ENCODE measurements around the gene SSNA1. TPM values are rescaled to one million over a fixed set of nuclear protein-coding genes. Genes with fewer than 3 reads are reported as not detected.

SSNA1 gene
- total and polyA plus RNA-seq, 12 donors = 13.2 to 138 (median 70.3) TPM

Small RNAs within 50 kb of the gene (microRNA-seq; reads per million reads assigned to microRNA genes)
- 0 reads per million in 3 donors for gene MIR3621

Small RNAs within 50 kb of the gene (small RNA-seq; reads per million reads assigned to genes)
- gene MIR3621 = 0 reads per million in 2 donors

Other genes starting within 250 kb of the SSNA1 start
Only the 30 nearest of the 33 such genes appear.
- gene PTGDS, start 211.2 kb upstream of the SSNA1 start, total RNA-seq = 100 to 1,000 TPM in 6 of 9 donors, 10 to 100 TPM in 2, 1 to 10 TPM in 1; 1.1 to 607 (median 197) TPM
- gene PTGDS, start 211.2 kb upstream of the SSNA1 start, polyA plus RNA-seq = 100 to 1,000 TPM in 2 of 3 donors, 10 to 100 TPM in 1; 23.8 to 812 (median 672) TPM
- 1 to 10 TPM in 3 of 9 donors, under 1 TPM in 4, not detected in 2; 0.06 to 2.8 (median 0.41) TPM for gene LCNL1, start 205.7 kb upstream of the SSNA1 start, total RNA-seq
- gene LCNL1, start 205.7 kb upstream of the SSNA1 start, polyA plus RNA-seq = 10 to 100 TPM in 1 of 3 donors, 1 to 10 TPM in 1, under 1 TPM in 1; 0.26 to 10.5 (median 8.2) TPM
- 10 to 100 TPM; 20.3 to 44.5 (median 35.5) TPM for gene PAXX, start 196.3 kb upstream of the SSNA1 start, total RNA-seq
- gene PAXX, start 196.3 kb upstream of the SSNA1 start, polyA plus RNA-seq = 100 to 1,000 TPM in 2 of 3 donors, 1 to 10 TPM in 1; 4.9 to 363 (median 209) TPM
- 1 to 10 TPM in 2 of 9 donors, under 1 TPM in 5, not detected in 2; 0.22 to 1.3 (median 0.79) TPM for gene CLIC3, start 192.1 kb upstream of the SSNA1 start, total RNA-seq
- gene CLIC3, start 192.1 kb upstream of the SSNA1 start, polyA plus RNA-seq = 1 to 10 TPM in 2 of 3 donors, not detected in 1; 3.8 to 6.4 TPM
- 10 to 100 TPM in 8 of 9 donors, 1 to 10 TPM in 1; 2.9 to 54.4 (median 29.3) TPM for gene ABCA2, start 160.4 kb upstream of the SSNA1 start, total RNA-seq
- 100 to 1,000 TPM in 1 of 3 donors, 10 to 100 TPM in 2; 13.6 to 150 (median 69.8) TPM for gene ABCA2, start 160.4 kb upstream of the SSNA1 start, polyA plus RNA-seq
- under 1 TPM in 5 of 9 donors, not detected in 4; 0.11 to 0.69 (median 0.21) TPM for gene FUT7, start 156.6 kb upstream of the SSNA1 start, total RNA-seq
- under 1 TPM in 2 of 3 donors, not detected in 1; 0.16 to 0.17 TPM for gene FUT7, start 156.6 kb upstream of the SSNA1 start, polyA plus RNA-seq
- 10 to 100 TPM in 8 of 9 donors, 1 to 10 TPM in 1; 9.4 to 77.1 (median 41.2) TPM for gene NPDC1, start 142.5 kb upstream of the SSNA1 start, total RNA-seq
- gene NPDC1, start 142.5 kb upstream of the SSNA1 start, polyA plus RNA-seq = 100 to 1,000 TPM in 2 of 3 donors, 1 to 10 TPM in 1; 5.1 to 311 (median 194) TPM
- under 1 TPM in 4 of 9 donors, not detected in 5; 0.28 to 0.53 (median 0.36) TPM for gene ENTPD2, start 134.6 kb upstream of the SSNA1 start, total RNA-seq
- gene ENTPD2, start 134.6 kb upstream of the SSNA1 start, polyA plus RNA-seq = 1 to 10 TPM in 2 of 3 donors, not detected in 1; 1.6 to 1.7 TPM
- 1 to 10 TPM in 2 of 9 donors, under 1 TPM in 7; 0.24 to 1.7 (median 0.79) TPM for gene SAPCD2, start 118.1 kb upstream of the SSNA1 start, total RNA-seq
- gene SAPCD2, start 118.1 kb upstream of the SSNA1 start, polyA plus RNA-seq = under 1 TPM; 0.07 to 0.56 (median 0.17) TPM
- gene UAP1L1, start 111.2 kb upstream of the SSNA1 start, total RNA-seq = 10 to 100 TPM in 8 of 9 donors, under 1 TPM in 1; 0.28 to 68.7 (median 14.4) TPM
- 10 to 100 TPM in 2 of 3 donors, 1 to 10 TPM in 1; 3.6 to 61.1 (median 15.9) TPM for gene UAP1L1, start 111.2 kb upstream of the SSNA1 start, polyA plus RNA-seq
- 100 to 1,000 TPM in 1 of 9 donors, 10 to 100 TPM in 8; 44.5 to 102 (median 63.0) TPM for gene MAN1B1, start 101.7 kb upstream of the SSNA1 start, total RNA-seq
- gene MAN1B1, start 101.7 kb upstream of the SSNA1 start, polyA plus RNA-seq = 100 to 1,000 TPM in 1 of 3 donors, 10 to 100 TPM in 2; 44.4 to 138 (median 87.6) TPM
- 100 to 1,000 TPM; 117 to 387 (median 234) TPM for gene DPP7, start 73.9 kb upstream of the SSNA1 start, total RNA-seq
- 1,000 to 10,000 TPM in 2 of 3 donors, 10 to 100 TPM in 1; 52.6 to 1,938 (median 1,109) TPM for gene DPP7, start 73.9 kb upstream of the SSNA1 start, polyA plus RNA-seq
- gene GRIN1, start 49.5 kb upstream of the SSNA1 start, total RNA-seq = under 1 TPM in 4 of 9 donors, not detected in 5; 0.04 to 0.28 (median 0.08) TPM
- under 1 TPM; 0.04 to 0.16 (median 0.10) TPM for gene GRIN1, start 49.5 kb upstream of the SSNA1 start, polyA plus RNA-seq
- gene LRRC26, start 18.6 kb upstream of the SSNA1 start, total RNA-seq = not detected
- gene LRRC26, start 18.6 kb upstream of the SSNA1 start, polyA plus RNA-seq = not detected
- gene TMEM210, start 16.6 kb upstream of the SSNA1 start, total RNA-seq = not detected
- gene TMEM210, start 16.6 kb upstream of the SSNA1 start, polyA plus RNA-seq = not detected
- 10 to 100 TPM; 18.1 to 72.1 (median 25.6) TPM for gene ANAPC2, start 116 bp upstream of the SSNA1 start, total RNA-seq
- gene ANAPC2, start 116 bp upstream of the SSNA1 start, polyA plus RNA-seq = 100 to 1,000 TPM in 1 of 3 donors, 10 to 100 TPM in 1, 1 to 10 TPM in 1; 7.1 to 162 (median 89.7) TPM
- 10 to 100 TPM in 5 of 9 donors, 1 to 10 TPM in 4; 5.0 to 23.5 (median 10.7) TPM for gene TPRN, start 12.1 kb downstream of the SSNA1 start, total RNA-seq
- gene TPRN, start 12.1 kb downstream of the SSNA1 start, polyA plus RNA-seq = 1 to 10 TPM; 1.4 to 7.6 (median 3.4) TPM
- 10 to 100 TPM; 32.7 to 48.4 (median 42.3) TPM for gene TMEM203, start 17.0 kb downstream of the SSNA1 start, total RNA-seq
- 10 to 100 TPM; 21.7 to 30.2 (median 28.4) TPM for gene TMEM203, start 17.0 kb downstream of the SSNA1 start, polyA plus RNA-seq
- gene NDOR1, start 17.0 kb downstream of the SSNA1 start, total RNA-seq = 10 to 100 TPM in 7 of 9 donors, 1 to 10 TPM in 2; 4.5 to 21.4 (median 13.5) TPM
- 10 to 100 TPM in 2 of 3 donors, 1 to 10 TPM in 1; 1.6 to 36.4 (median 14.9) TPM for gene NDOR1, start 17.0 kb downstream of the SSNA1 start, polyA plus RNA-seq
- gene RNF208, start 33.6 kb downstream of the SSNA1 start, total RNA-seq = 10 to 100 TPM in 4 of 9 donors, 1 to 10 TPM in 5; 1.1 to 33.8 (median 8.9) TPM
- gene RNF208, start 33.6 kb downstream of the SSNA1 start, polyA plus RNA-seq = 10 to 100 TPM in 2 of 3 donors, 1 to 10 TPM in 1; 1.2 to 90.5 (median 36.5) TPM
- gene CYSRT1, start 36.5 kb downstream of the SSNA1 start, total RNA-seq = 1 to 10 TPM in 6 of 9 donors, under 1 TPM in 3; 0.56 to 4.6 (median 1.2) TPM
- 1 to 10 TPM in 2 of 3 donors, not detected in 1; 2.5 to 3.4 TPM for gene CYSRT1, start 36.5 kb downstream of the SSNA1 start, polyA plus RNA-seq
- under 1 TPM in 1 of 9 donors, not detected in 8; 0.06 TPM for gene RNF224, start 38.8 kb downstream of the SSNA1 start, total RNA-seq
- gene RNF224, start 38.8 kb downstream of the SSNA1 start, polyA plus RNA-seq = not detected
- not detected for gene SLC34A3, start 42.2 kb downstream of the SSNA1 start, total RNA-seq
- gene SLC34A3, start 42.2 kb downstream of the SSNA1 start, polyA plus RNA-seq = not detected
- gene TUBB4B, start 52.6 kb downstream of the SSNA1 start, total RNA-seq = 100 to 1,000 TPM in 7 of 9 donors, 10 to 100 TPM in 2; 69.9 to 362 (median 144) TPM
- 100 to 1,000 TPM; 105 to 211 (median 200) TPM for gene TUBB4B, start 52.6 kb downstream of the SSNA1 start, polyA plus RNA-seq
- gene STPG3, start 62.6 kb downstream of the SSNA1 start, total RNA-seq = 1 to 10 TPM in 1 of 9 donors, under 1 TPM in 1, not detected in 7; 0.25 to 3.1 TPM
- gene STPG3, start 62.6 kb downstream of the SSNA1 start, polyA plus RNA-seq = under 1 TPM in 1 of 3 donors, not detected in 2; 0.32 TPM
- 10 to 100 TPM; 20.6 to 56.3 (median 38.5) TPM for gene NELFB, start 66.7 kb downstream of the SSNA1 start, total RNA-seq
- gene NELFB, start 66.7 kb downstream of the SSNA1 start, polyA plus RNA-seq = 10 to 100 TPM; 10.9 to 48.3 (median 19.6) TPM
- gene TOR4A, start 89.0 kb downstream of the SSNA1 start, total RNA-seq = 10 to 100 TPM in 5 of 9 donors, 1 to 10 TPM in 4; 1.1 to 21.5 (median 11.9) TPM
- 1 to 10 TPM in 2 of 3 donors, under 1 TPM in 1; 0.49 to 1.4 (median 1.3) TPM for gene TOR4A, start 89.0 kb downstream of the SSNA1 start, polyA plus RNA-seq
- gene NRARP, start 113.6 kb downstream of the SSNA1 start, total RNA-seq = 10 to 100 TPM in 1 of 9 donors, 1 to 10 TPM in 8; 1.1 to 11.2 (median 3.5) TPM
- gene NRARP, start 113.6 kb downstream of the SSNA1 start, polyA plus RNA-seq = 1 to 10 TPM in 2 of 3 donors, under 1 TPM in 1; 0.59 to 1.4 (median 1.1) TPM
- gene EXD3, start 234.5 kb downstream of the SSNA1 start, total RNA-seq = 10 to 100 TPM in 7 of 9 donors, 1 to 10 TPM in 2; 8.5 to 38.6 (median 20.3) TPM
- 100 to 1,000 TPM in 1 of 3 donors, 10 to 100 TPM in 1, 1 to 10 TPM in 1; 1.2 to 111 (median 41.0) TPM for gene EXD3, start 234.5 kb downstream of the SSNA1 start, polyA plus RNA-seq
- gene NOXA1, start 234.7 kb downstream of the SSNA1 start, total RNA-seq = 10 to 100 TPM in 2 of 9 donors, 1 to 10 TPM in 7; 2.9 to 12.6 (median 9.1) TPM
- gene NOXA1, start 234.7 kb downstream of the SSNA1 start, polyA plus RNA-seq = 10 to 100 TPM in 2 of 3 donors, not detected in 1; 23.5 to 50.7 TPM